ENCODE measurements around the gene C14orf132.

The C14orf132 gene

DNA sequence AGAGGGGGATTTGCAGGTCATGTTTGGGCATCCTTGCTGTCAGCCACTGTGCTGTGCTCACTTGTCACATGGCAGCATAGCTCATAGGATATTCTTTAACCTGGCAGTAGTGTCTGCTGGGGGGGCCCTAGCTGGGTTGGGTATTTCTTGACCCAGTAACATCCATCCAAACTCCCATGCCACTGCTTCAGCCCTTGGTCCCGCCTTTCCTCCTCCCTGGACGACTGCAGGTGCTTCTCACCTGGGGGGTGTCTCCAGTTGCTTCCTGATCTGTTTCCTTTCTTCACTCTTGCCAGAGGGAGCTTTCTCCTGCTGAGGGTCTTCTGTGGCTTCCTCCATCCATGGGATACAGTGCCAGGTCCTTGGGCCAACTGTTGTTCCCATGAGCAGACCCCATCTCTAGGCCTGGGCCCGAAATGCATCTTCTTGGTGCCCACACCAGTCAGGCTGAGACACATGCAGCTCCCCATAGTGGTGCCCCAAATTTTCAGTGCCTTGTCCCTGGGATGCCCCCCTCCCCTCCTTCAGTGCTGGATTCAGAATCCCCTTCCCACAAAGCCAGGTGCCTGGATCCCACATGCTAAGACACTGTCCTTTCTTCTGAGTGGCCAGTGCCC is 20.5 kb downstream of the C14orf132 start:
- DNase-seq (ENCODE audit: low read depth): no peak
- TF ChIP-seq, protein P1, sequence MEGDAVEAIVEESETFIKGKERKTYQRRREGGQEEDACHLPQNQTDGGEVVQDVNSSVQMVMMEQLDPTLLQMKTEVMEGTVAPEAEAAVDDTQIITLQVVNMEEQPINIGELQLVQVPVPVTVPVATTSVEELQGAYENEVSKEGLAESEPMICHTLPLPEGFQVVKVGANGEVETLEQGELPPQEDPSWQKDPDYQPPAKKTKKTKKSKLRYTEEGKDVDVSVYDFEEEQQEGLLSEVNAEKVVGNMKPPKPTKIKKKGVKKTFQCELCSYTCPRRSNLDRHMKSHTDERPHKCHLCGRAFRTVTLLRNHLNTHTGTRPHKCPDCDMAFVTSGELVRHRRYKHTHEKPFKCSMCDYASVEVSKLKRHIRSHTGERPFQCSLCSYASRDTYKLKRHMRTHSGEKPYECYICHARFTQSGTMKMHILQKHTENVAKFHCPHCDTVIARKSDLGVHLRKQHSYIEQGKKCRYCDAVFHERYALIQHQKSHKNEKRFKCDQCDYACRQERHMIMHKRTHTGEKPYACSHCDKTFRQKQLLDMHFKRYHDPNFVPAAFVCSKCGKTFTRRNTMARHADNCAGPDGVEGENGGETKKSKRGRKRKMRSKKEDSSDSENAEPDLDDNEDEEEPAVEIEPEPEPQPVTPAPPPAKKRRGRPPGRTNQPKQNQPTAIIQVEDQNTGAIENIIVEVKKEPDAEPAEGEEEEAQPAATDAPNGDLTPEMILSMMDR (IDR thresholded peaks at IDR 0.05; ENCODE audit: low read depth, low read length, missing control alignments): no peak
- H3K4me3 ChIP-seq (ENCODE audit: low read depth, low read length): no peak overlapping the region

DNA sequence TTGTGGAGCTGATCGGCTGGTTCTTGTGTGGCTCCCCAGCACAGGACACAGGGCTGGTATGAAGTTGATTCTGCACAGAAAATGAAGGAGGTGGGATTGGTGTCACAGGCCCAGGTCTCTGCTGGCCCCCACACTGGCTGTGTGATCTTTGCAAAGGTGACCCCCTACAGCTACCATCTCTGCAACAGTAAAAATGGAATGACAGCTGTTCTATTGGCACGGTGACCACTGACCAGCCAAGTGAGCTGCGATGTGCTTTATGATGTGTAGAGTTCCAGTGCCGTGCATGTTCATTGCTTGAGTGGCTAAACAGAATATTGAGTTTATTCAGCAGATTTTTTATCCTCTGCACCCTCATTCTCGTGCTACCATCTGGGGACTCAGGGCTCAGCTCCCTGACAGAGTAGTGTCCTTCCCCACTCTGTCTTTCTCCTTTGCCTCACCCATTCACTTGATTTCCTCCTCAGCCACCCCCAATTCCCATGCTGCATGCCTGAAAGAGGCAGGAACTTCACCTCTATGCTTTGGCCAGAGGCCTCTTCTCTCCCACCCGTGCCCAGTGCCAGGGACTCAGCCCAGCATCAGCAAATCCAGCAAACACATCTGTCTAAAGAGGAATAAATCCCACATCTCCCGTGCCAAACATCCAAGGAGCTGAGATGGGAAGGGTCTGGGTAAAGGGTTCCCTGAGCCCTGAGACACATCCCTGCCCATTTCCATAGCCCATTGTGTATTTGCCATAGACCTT is 21.2 kb downstream of the C14orf132 start:
- H3K4me3 ChIP-seq (ENCODE audit: low read depth, low read length): no peak overlapping the region
- no peak for DNase-seq (ENCODE audit: low read depth)
- TF ChIP-seq, protein P1 (IDR thresholded peaks at IDR 0.05; ENCODE audit: low read depth, low read length, missing control alignments): no peak

DNA sequence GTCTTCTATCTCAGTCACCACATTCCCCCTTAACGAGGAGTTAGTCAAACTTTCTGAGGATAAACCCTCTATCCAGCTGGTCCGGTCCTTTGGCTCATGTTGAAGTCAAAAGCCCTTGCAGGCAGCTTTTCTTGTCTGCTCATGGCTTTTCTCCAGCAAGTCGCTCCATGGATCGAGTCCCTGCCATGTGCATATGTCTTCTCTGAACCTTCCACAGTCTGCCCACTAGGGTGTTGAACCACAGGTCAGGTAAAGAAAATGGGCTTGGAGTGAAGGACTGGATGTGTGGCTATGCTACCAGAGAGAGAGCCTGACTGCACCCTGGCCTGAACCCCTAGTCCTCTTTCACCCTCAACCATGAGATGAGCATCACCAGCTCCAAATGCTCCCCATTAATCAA is 22.8 kb downstream of the C14orf132 start:
- H3K4me3 ChIP-seq (ENCODE audit: low read depth, low read length): no peak overlapping the region
- TF ChIP-seq, protein P1 (IDR thresholded peaks at IDR 0.05; ENCODE audit: low read depth, low read length, missing control alignments): no peak

DNA sequence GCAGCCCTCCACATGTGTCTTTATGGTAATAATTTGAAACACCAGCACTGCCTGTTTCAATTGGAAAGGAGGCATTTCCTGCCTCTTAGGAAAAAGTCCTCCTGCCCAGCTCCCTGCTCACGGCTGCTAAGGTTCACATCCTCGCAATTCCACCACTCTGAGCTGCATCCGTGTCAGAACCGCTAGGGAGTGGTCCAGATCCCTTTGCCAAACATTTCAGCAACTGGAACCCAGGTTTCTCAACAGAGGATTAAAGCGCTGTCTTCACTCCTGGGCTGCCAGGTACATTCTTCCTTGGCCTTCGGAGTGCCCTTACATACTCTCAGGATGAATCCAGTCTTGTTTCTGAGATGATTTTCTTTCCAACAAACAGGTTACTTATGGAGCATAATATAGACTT is 23.3 kb downstream of the C14orf132 start:
- TF ChIP-seq, protein P1 (IDR thresholded peaks at IDR 0.05; ENCODE audit: low read depth, low read length, missing control alignments): no peak
- no peak for DNase-seq (ENCODE audit: low read depth)
- H3K4me3 ChIP-seq (ENCODE audit: low read depth, low read length): no peak overlapping the region

More for the DNA sequence above, 22.8 kb downstream of the C14orf132 start:
- DNase-seq (ENCODE audit: low read depth): no peak

DNA sequence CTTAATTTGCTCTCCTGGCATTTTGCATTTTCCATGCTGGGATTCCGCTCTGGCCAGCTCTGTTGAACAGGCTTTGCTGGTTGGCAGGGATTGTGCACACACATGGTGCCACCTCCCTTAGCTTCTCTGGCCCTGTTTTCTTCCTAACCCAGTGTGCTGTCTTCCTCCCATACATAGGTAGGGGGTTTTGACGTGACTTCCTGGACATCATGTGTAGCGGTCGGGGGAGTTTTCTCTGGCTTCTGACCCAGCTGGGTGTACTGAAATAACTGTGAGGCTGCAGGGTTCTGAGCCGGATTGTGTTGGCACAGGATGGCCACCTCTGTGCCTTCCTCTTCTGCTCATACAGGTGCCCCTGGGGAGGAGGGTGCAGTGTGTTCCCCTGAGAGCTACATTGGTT is 25.7 kb downstream of the C14orf132 start:
- no peak for DNase-seq (ENCODE audit: low read depth)
- H3K4me3 ChIP-seq (ENCODE audit: low read depth, low read length): no peak overlapping the region
- TF ChIP-seq, protein P1 (IDR thresholded peaks at IDR 0.05; ENCODE audit: low read depth, low read length, missing control alignments): no peak

DNA sequence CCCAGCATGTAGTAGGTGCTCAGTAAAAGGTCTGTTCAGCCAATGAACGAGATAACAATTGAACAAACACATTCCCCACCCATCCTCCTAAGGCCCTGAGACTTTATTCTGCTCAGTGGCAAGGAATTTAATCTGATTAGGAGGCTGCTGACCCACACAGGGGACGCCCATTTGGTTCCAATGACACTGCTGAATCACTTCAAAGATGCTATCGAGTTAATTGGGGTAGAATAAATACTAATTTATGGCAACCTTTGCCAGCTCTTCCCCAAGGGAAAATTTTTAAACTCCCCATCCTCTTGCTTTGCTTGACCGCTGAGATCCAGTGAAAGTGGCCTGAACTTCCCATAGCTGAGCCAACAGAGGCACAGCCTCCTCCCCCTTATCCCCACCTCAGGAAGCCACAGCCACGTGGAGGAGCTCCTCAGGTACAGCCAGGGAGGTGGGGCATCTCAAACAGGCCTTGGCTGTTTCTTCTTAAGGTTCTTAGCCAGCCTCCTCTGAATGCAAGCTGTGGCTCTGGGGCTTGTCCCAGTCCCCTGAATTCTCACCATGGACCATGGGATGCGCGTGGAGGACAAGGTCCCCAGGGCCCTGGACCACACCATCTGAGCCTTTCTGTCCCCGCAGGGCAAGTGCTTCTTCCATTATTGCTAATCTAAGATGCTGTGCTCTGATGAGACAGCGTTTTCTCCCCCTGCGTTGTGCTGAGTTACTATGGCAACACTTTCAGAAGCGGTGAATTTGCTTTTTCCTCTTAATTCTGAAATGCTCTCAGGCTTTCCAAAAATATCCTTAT is 26.7 kb downstream of the C14orf132 start:
- no peak overlapping the region for H3K4me3 ChIP-seq (ENCODE audit: low read depth, low read length)
- TF ChIP-seq, protein P1 (IDR thresholded peaks at IDR 0.05; ENCODE audit: low read depth, low read length, missing control alignments): no peak
- no peak for DNase-seq (ENCODE audit: low read depth)
